ENCODE measurements around the gene MYL1.

MYL1 gene

GRCh38 chr2:210299866-210300373, 15.1 kb downstream of the MYL1 start:
- no peak for TF ChIP-seq EP300 (IDR thresholded peaks at IDR 0.05; ENCODE audit: borderline replicate concordance)
- TF ChIP-seq ZBTB7A (IDR thresholded peaks at IDR 0.05; ENCODE audit: low read depth), result no peak
- no peak for TF ChIP-seq TEAD4 (IDR thresholded peaks at IDR 0.05)
- no peak for TF ChIP-seq FOXM1 (IDR thresholded peaks at IDR 0.05; ENCODE audit: borderline replicate concordance, low read depth)
- TF ChIP-seq, protein P1, sequence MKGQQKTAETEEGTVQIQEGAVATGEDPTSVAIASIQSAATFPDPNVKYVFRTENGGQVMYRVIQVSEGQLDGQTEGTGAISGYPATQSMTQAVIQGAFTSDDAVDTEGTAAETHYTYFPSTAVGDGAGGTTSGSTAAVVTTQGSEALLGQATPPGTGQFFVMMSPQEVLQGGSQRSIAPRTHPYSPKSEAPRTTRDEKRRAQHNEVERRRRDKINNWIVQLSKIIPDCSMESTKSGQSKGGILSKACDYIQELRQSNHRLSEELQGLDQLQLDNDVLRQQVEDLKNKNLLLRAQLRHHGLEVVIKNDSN (IDR thresholded peaks at IDR 0.05), result no peak

- TF ChIP-seq NFIC (IDR thresholded peaks at IDR 0.05) (no peak), CEBPB (IDR thresholded peaks at IDR 0.05) (no peak), REST (IDR thresholded peaks at IDR 0.05; ENCODE audit: low read depth) (no peak), CREB1 (IDR thresholded peaks at IDR 0.05; ENCODE audit: low read depth) (no peak)
- TF ChIP-seq, protein P1 (IDR thresholded peaks at IDR 0.05), result no peak
- TF ChIP-seq, protein P2, sequence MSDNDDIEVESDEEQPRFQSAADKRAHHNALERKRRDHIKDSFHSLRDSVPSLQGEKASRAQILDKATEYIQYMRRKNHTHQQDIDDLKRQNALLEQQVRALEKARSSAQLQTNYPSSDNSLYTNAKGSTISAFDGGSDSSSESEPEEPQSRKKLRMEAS (IDR thresholded peaks at IDR 0.05), result no peak
Observed at GRCh38 chr2:210288408-210288807, 26.6 kb downstream of the MYL1 start.

DNA sequence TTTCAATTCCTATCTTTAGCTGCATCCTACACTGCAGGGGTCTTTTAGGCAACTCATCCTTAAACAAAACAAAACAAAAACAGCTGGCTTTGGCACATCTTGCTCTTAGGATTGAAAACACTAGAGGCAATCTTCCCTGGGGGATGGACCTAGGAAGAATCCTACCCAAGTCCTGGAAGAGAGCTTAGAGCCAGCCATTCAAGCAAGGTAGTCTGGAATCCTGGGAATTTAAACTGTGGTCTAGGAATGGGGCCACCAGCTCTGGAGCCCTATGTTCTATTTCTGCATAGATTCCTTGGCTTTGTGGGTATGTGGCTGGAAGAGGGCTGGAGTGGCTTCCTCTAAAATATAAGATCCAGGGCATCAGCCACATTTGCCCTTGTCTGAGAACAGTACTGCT, 27.7 kb downstream of the MYL1 start:
- TF ChIP-seq RAD21 (IDR thresholded peaks at IDR 0.05; ENCODE audit: low read depth) (no peak), FOXM1 (IDR thresholded peaks at IDR 0.05; ENCODE audit: borderline replicate concordance, low read depth) (no peak), TAF1 (IDR thresholded peaks at IDR 0.05; ENCODE audit: low read depth) (no peak), TCF12 (IDR thresholded peaks at IDR 0.05; ENCODE audit: low read depth) (no peak), EGR1 (IDR thresholded peaks at IDR 0.05) (no peak), EP300 (IDR thresholded peaks at IDR 0.05; ENCODE audit: borderline replicate concordance) (no peak), NFIC (IDR thresholded peaks at IDR 0.05) (no peak), CREB1 (IDR thresholded peaks at IDR 0.05; ENCODE audit: low read depth) (no peak), CEBPB (IDR thresholded peaks at IDR 0.05) (no peak), REST (IDR thresholded peaks at IDR 0.05; ENCODE audit: low read depth) (no peak), ZBTB7A (IDR thresholded peaks at IDR 0.05; ENCODE audit: low read depth) (no peak), TEAD4 (IDR thresholded peaks at IDR 0.05) (no peak)
- TF ChIP-seq, protein P2 (IDR thresholded peaks at IDR 0.05), result no peak
- TF ChIP-seq, protein P1 (IDR thresholded peaks at IDR 0.05), result no peak

DNA sequence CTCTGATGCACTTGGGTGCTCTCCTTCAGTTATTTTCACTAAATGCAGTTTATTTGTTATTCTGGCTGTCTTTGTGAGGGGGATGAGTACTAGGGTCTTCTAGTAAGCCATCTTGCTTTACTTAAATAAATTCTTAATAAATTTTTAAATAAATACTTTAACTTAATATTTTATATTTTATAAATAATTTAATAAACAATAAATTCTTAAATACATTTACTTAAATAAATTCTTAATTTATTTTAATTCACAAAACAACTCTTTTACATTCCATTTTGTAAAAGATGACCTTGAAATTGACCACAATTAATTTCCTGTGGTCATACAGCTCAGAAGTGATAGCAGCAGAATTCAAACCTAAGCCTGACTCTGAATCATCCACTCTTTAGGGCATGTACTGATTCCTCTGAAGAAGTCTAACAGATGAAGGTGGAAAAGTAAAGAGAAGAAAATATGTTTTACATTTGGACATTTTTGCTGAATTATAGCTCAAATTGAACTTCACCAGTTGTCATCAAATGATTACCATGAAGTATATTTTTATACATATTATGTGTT, 28.8 kb downstream of the MYL1 start:
- TF ChIP-seq ZBTB7A (IDR thresholded peaks at IDR 0.05; ENCODE audit: low read depth) (no peak), FOXM1 (IDR thresholded peaks at IDR 0.05; ENCODE audit: borderline replicate concordance, low read depth) (no peak), CREB1 (IDR thresholded peaks at IDR 0.05; ENCODE audit: low read depth) (no peak), TCF12 (IDR thresholded peaks at IDR 0.05; ENCODE audit: low read depth) (no peak), RAD21 (IDR thresholded peaks at IDR 0.05; ENCODE audit: low read depth) (no peak), CEBPB (IDR thresholded peaks at IDR 0.05) (no peak), EGR1 (IDR thresholded peaks at IDR 0.05) (no peak), EP300 (IDR thresholded peaks at IDR 0.05; ENCODE audit: borderline replicate concordance) (no peak), TAF1 (IDR thresholded peaks at IDR 0.05; ENCODE audit: low read depth) (no peak), YY1 (IDR thresholded peaks at IDR 0.05; ENCODE audit: low read depth) (no peak), NFIC (IDR thresholded peaks at IDR 0.05) (no peak), REST (IDR thresholded peaks at IDR 0.05; ENCODE audit: low read depth) (no peak)
- TF ChIP-seq, protein P2 (IDR thresholded peaks at IDR 0.05), result no peak
